Pancreas (tissue), 10 donors: ENCODE measurements around the gene PF4V1. TPM values are rescaled to one million over a fixed set of nuclear protein-coding genes. Genes with fewer than 3 reads are reported as not detected.

Source experiments
- ATAC-seq, 4 donors: fragments of 200-7000 bp; cut with Tn5 transposase; one replicate each; pipeline versions ENCODE4 v1.8.0 to v1.9.1; 2020; ENCODE audit warnings: mild to moderate bottlenecking in 4 of 4, moderate library complexity in 4 of 4
- DNase-seq, 6 donors: peaks; one replicate each; pipeline ENCODE4 v3.0.0-alpha.2; 2020
- FAIRE-seq: peaks from 2 replicates; lab custom pipeline; 2012; peaks lifted over from hg19 to GRCh38; lab: Jason Lieb, UNC
- H3K27ac ChIP-seq, 4 donors: fragments of 200-600 bp; sonication (generic); 1 replicate in 3 of 4; 2 replicates in 1 of 4; pipeline versions ENCODE4 v1.5.0 to v1.8.0; 2020
- H3K27me3 ChIP-seq, 4 donors: fragments of 200-600 bp; one replicate each; pipeline ENCODE4 v1.8.0; 2021
- H3K36me3 ChIP-seq, 3 donors: fragments of 200-600 bp; sonication (generic) in 1 of 3; one replicate each; pipeline versions ENCODE4 v1.5.0 to v1.8.0; 2020 to 2021
- H3K4me1 ChIP-seq, 3 donors: fragments of 200-600 bp; one replicate each; pipeline ENCODE4 v1.8.0; 2021
- H3K4me3 ChIP-seq, 4 donors: fragments of 200-600 bp; sonication (generic) in 2 of 4; one replicate each; pipeline versions ENCODE4 v1.5.0 to v1.8.0; 2020 to 2021
- H3K9me3 ChIP-seq, 4 donors: fragments of 200-600 bp; one replicate each; pipeline ENCODE4 v1.8.0; 2021
- CTCF ChIP-seq, 4 donors: fragments of 200-600 bp; sonication (generic) in 3 of 4; IDR thresholded peaks; one replicate each; pipeline versions ENCODE4 v1.5.0 to v1.8.0; 2021; ENCODE audit warnings: antibody characterized with exemption in 4 of 4
- WGBS, 2 donors: extraction: QIAGEN DNeasy Blood & Tissue Kit; methylation state at CpG; one replicate each; pipeline ENCODE4 v1.1.7; 2013; 5-methylcytosine and 5-hydroxymethylcytosine counted together
- intact Hi-C, 3 donors: fragments of 100-400 bp; cut with DNase I; formaldehyde crosslinking; loops; one replicate each; pipeline versions ENCODE4 v1.11.1 to v1.14.2; 2022
- polyA plus RNA-seq, 2 donors: library from polyadenylated mRNA; stranded (reverse); fragments of 200-250 nt; gene quantifications; one replicate each; pipeline ENCODE4 v1.2.3, GENCODE V29; 2013
- total RNA-seq, 6 donors: library from RNA; stranded (reverse); fragmentation: NEBNext Ultra II Directional in 4 of 6; extraction: Animal tissue kit (Norgen Biotek cat#: 25700) in 4 of 6; gene quantifications; one replicate each; pipeline versions ENCODE4 v1.2.1 to v1.2.4, GENCODE V29; 2021 to 2023
- donor health status: healthy with polysubstance abuse.
- donor health status: DM: no; HTN: no; CAD: no; lungs with moderate emphysema.
- donor health status: DM: no; HTN: no; CAD: no.
- donor health status: control.
- donor health status: control.
- donor health status: Bipolar disorder and iron deficiency.
- donor health status: DM: yes; HTN: yes; CAD: no.
- donor health status: DM: no; HTN: no; CAD: no.
- donor health status: DM: no; HTN: no; CAD: no.
- donor health status: DM: yes; HTN: yes; CAD: no.

Gene PF4V1
- total and polyA plus RNA-seq, 8 donors: 0.53 TPM; not detected in 7

GRCh38 chr4:73848183-73848777, 4.8 kb upstream of the PF4V1 start:
- intact Hi-C loops: no loop called here
- DNase-seq: no peak
- Histone ChIP-seq H3K36me3 (no peaks in the 10 kb centered on the region), H3K4me3 (no peak overlapping the region), H3K9me3 (no peaks in the 10 kb centered on the region), H3K27ac (no peak overlapping the region), H3K27me3 (no peaks in the 10 kb centered on the region), H3K4me1 (no peaks in the 10 kb centered on the region)
- WGBS, 2 donors: 68 to 77% methylated on average over 1 of the region's 1 CpG
- no peak for TF ChIP-seq CTCF (IDR thresholded peaks at IDR 0.05)
- no peak for ATAC-seq
- no peak for FAIRE-seq

DNA sequence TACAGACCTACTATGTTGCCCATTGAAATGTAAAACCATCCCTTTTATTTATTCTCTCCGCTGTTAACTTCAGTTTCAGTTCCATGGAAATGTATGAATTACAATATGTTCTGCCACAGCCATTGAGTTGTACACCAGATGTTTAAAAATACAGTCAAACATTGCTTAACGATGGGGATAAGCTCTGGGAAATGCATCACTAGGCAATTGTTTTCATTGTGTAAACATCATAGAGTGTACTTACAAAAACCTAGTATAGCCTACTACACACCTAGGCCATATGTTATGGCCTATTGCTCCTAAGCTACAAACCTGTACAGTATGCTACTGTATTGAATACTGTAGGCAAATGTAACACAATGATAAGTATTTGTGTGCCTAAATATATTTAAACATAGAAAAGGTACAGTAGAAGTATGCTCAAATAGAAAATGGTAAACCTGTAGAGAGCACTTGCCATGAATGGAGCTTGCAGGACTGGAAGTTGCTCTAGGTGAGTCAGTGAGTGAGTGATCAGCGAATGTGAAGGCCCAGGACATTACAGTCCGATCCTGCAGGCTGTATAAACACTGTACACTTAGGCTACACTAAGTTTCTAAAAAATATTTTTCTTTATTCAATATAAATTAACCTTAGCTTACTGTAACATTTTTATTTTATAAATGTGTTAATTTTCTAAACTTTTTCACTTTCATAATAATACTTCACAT, 2.7 kb upstream of the PF4V1 start:
- Histone ChIP-seq H3K9me3 (no peaks in the 10 kb centered on the region), H3K36me3 (no peaks in the 10 kb centered on the region), H3K27me3 (no peaks in the 10 kb centered on the region), H3K4me1 (no peaks in the 10 kb centered on the region), H3K4me3 (no peak overlapping the region), H3K27ac (no peak overlapping the region)
- intact Hi-C loops: no loop called here
- TF ChIP-seq CTCF (IDR thresholded peaks at IDR 0.05): no peak
- ATAC-seq (no peak), DNase-seq (no peak), FAIRE-seq (no peak)
- WGBS, 2 donors: 79 to 87% methylated on average over 4 of the region's 4 CpGs

DNA sequence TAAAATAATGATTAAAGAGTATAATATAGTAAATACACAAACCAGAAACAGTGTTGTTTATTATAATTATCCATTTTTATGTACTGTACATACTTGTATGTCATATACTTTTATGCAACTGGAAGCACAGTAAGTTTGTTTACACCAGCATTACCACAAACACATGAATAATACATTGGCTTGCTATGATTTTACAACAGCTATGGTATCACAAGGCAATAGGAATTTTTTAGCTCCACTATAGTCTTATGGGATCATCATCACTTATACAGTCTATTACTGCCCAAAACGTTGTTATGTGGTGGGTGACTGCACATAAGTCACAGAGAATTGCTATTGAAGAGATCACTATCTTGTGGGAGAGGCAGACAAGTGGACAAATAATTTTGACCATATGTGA, 1.8 kb upstream of the PF4V1 start:
- H3K9me3 ChIP-seq: no peaks in the 10 kb centered on the region
- H3K27ac ChIP-seq: no peak overlapping the region
- no peak for TF ChIP-seq CTCF (IDR thresholded peaks at IDR 0.05)
- H3K27me3 ChIP-seq: no peaks in the 10 kb centered on the region
- FAIRE-seq (no peak), DNase-seq (no peak), ATAC-seq (no peak)
- H3K36me3 ChIP-seq: no peaks in the 10 kb centered on the region
- no peaks in the 10 kb centered on the region for H3K4me1 ChIP-seq
- 52 to 60% methylated on average over 1 of the region's 1 CpG for WGBS, 2 donors
- H3K4me3 ChIP-seq: no peak overlapping the region
- intact Hi-C loops: no loop called here

DNA sequence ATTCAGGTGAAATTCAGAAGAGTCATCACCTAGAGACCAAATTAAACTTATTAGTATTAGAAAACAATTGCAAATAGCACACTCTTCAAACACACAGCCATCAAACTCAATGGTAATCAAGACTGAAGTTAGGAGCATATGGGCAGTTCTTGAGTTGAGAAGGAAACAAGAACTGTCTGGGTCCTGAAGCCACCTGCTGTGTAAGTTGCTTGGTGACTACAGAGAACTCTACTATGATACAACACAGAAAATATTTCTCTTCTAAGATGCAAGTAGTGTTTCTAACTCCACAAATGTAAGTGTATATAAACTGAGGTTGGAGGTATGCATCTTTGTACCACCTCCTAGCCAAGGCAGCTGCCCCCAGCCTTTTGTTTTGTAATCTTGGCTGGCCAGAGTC, 325 bp upstream of the PF4V1 start:
- ATAC-seq: peak in 2 of 4 donors; percentile 6 to 9
- intact Hi-C loops: no loop called here
- no peaks in the 10 kb centered on the region for H3K27me3 ChIP-seq
- H3K4me3 ChIP-seq: no peak overlapping the region
- H3K4me1 ChIP-seq: no peaks in the 10 kb centered on the region
- no peak for FAIRE-seq
- DNase-seq: no peak
- TF ChIP-seq CTCF (IDR thresholded peaks at IDR 0.05): no peak
- H3K27ac ChIP-seq: no peak overlapping the region
- H3K36me3 ChIP-seq: no peaks in the 10 kb centered on the region
- H3K9me3 ChIP-seq: no peaks in the 10 kb centered on the region
